OCI-LY3 (cell line): Measurements from ENCODE around the gene GTPBP1.

ENCODE experiments used
- EZH2phosphoT487 ChIP-seq: fragments of 200-600 bp; shearing (Covaris generic); IDR thresholded peaks from 2 replicates; pipeline ENCODE4 v1.6.1; 2018; ENCODE audit warnings: antibody characterized with exemption, mixed run types, low read depth
- TF ChIP-seq, protein P1 (sequence below): fragments of 200-600, 300-600 bp; sonication (generic); IDR thresholded peaks from 2 replicates; pipeline ENCODE4 v1.5.1; 2014; ENCODE audit warnings: antibody characterized with exemption, low read length, low read depth

DNA sequence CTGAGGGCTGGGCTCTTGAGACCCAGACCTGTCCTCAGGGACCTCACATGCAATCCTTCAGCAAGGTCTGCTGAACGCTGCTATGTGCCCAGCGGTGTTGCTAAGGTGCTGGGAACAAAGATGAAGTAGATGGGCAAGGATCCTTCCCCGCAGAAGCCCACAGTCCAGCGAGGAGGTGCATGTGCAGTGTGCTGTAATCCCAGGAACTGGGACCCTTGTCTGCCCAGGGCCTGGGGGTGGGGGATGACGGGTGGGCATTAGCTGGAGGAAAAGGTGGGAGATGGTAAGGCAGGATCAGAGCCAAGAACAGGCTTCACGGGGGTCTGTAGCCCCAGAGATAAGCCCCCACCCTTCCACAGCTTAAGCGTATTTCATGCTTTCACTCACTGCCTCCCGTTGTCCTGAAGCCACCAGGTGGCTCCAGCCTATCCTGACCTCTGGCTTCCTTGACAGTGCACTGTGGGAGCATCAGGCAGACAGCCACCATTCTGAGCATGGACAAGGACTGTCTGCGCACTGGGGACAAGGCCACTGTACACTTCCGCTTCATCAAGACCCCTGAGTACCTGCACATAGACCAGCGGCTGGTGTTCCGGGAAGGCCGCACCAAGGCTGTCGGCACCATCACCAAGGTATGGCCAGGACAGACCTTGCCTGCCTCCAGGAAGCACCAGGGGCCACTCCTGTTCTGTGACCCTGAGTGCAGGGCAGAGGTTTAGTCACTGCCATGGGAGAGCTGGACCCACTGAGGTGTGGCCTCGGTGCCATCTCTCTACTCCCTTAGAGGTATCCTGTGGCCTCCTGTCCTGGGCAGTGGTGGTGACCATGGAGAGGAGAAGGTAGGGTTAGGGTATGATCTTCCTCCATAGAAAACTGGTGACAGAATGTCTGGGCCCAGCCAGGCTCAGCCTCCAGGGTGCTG is 22.0 kb downstream of the GTPBP1 start:
- TF ChIP-seq, protein P1, sequence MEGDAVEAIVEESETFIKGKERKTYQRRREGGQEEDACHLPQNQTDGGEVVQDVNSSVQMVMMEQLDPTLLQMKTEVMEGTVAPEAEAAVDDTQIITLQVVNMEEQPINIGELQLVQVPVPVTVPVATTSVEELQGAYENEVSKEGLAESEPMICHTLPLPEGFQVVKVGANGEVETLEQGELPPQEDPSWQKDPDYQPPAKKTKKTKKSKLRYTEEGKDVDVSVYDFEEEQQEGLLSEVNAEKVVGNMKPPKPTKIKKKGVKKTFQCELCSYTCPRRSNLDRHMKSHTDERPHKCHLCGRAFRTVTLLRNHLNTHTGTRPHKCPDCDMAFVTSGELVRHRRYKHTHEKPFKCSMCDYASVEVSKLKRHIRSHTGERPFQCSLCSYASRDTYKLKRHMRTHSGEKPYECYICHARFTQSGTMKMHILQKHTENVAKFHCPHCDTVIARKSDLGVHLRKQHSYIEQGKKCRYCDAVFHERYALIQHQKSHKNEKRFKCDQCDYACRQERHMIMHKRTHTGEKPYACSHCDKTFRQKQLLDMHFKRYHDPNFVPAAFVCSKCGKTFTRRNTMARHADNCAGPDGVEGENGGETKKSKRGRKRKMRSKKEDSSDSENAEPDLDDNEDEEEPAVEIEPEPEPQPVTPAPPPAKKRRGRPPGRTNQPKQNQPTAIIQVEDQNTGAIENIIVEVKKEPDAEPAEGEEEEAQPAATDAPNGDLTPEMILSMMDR = no peak
- no peak for TF ChIP-seq EZH2phosphoT487
